GM10266 (cell line): ENCODE data around the gene TLCD4.

Source experiments
- DNase-seq: peaks from one replicate; pipeline ENCODE4 v3.0.0; 2012; ENCODE audit errors: extremely low spot score
- CTCF ChIP-seq: IDR thresholded peaks from 2 replicates; pipeline ENCODE4 v1.5.1; 2012; ENCODE audit warnings: mild to moderate bottlenecking, low read depth; ENCODE audit not compliant: control insufficient read depth, insufficient read depth; ENCODE audit errors: missing control alignments

The TLCD4 gene

GRCh38 chr1:95095833-95096217 is 21.3 kb upstream of the TLCD4 start:
- TF ChIP-seq CTCF: no peak
- no peak for DNase-seq

GRCh38 chr1:95096218-95096841 is 20.8 kb upstream of the TLCD4 start:
- no peak for DNase-seq
- TF ChIP-seq CTCF: no peak

- TF ChIP-seq CTCF: no peak
- no peak for DNase-seq
Observed at GRCh38 chr1:95097426-95097825, 19.7 kb upstream of the TLCD4 start.

- no peak for DNase-seq
- no peak for TF ChIP-seq CTCF
Observed at GRCh38 chr1:95098196-95098595, 19.0 kb upstream of the TLCD4 start.

- no peak for TF ChIP-seq CTCF
- DNase-seq: no peak
Observed at GRCh38 chr1:95108792-95109191, 8.4 kb upstream of the TLCD4 start.

- DNase-seq: no peak
- no peak for TF ChIP-seq CTCF
Observed at GRCh38 chr1:95111014-95111413, 6.1 kb upstream of the TLCD4 start.

- no peak for TF ChIP-seq CTCF
- DNase-seq: no peak
Observed at GRCh38 chr1:95113684-95114083, 3.5 kb upstream of the TLCD4 start.
